Body of pancreas (tissue), 4 donors: ENCODE results near the gene F2RL2. TPM values are rescaled to one million over a fixed set of nuclear protein-coding genes. Genes with fewer than 3 reads are reported as not detected.

Source experiments
- ATAC-seq: fragments of 150-250 bp; one replicate; pipeline ENCODE4 v1.9.1; 2016
- DNase-seq, 4 donors: peaks; one replicate each; pipeline ENCODE4 v3.0.0-alpha.2; 2019
- H3K27ac ChIP-seq, 4 donors: fragments of 200-600 bp; sonication (generic); 1 replicate in 3 of 4; 2 replicates in 1 of 4; pipeline versions ENCODE4 v1.5.1 to v1.6.1; 2016 to 2019; ENCODE audit warnings: mild to moderate bottlenecking in 1 of 4, mixed read lengths in 1 of 4, moderate library complexity in 1 of 4
- H3K27me3 ChIP-seq, 2 donors: fragments of 200-600 bp; sonication (generic); one replicate each; pipeline ENCODE4 v1.6.0; 2016; ENCODE audit warnings: mild to moderate bottlenecking in 1 of 2
- H3K36me3 ChIP-seq, 2 donors: fragments of 200-600 bp; sonication (generic); replicated peaks in 1 of 2; 2 replicates each; pipeline ENCODE4 v1.5.1; 2016; ENCODE audit warnings: low read depth in 2 of 2; ENCODE audit not compliant: insufficient read depth in 1 of 2
- H3K4me1 ChIP-seq: fragments of 200-600 bp; sonication (generic); one replicate; pipeline ENCODE4 v1.6.0; 2016
- H3K4me3 ChIP-seq, 2 donors: fragments of 200-600 bp; sonication (generic); 1 replicate in 1 of 2; 2 replicates in 1 of 2; pipeline ENCODE4 v1.5.1; 2016 to 2019
- H3K9me3 ChIP-seq, 3 donors: fragments of 200-600 bp; sonication (generic); 1 replicate in 2 of 3; 2 replicates in 1 of 3; pipeline ENCODE4 v1.5.1; 2016
- CTCF ChIP-seq, 7 experiments: fragments of 450-650 bp in 4 of 7; fragments of 200-600 bp in 3 of 7; sonication (generic) in 3 of 7; IDR thresholded peaks; one replicate each; pipeline ENCODE4 v1.5.1; 2016 to 2019; ENCODE audit warnings: antibody characterized with exemption in 7 of 7
- POLR2A ChIP-seq, 3 donors: fragments of 450-650 bp; IDR thresholded peaks; one replicate each; pipeline ENCODE4 v1.6.1; 2016; ENCODE audit warnings: antibody characterized with exemption in 3 of 3, mild to moderate bottlenecking in 2 of 3
- WGBS, 2 donors: methylation state at CpG; one replicate each; pipeline ENCODE4 v1.1.5; 2017; 5-methylcytosine and 5-hydroxymethylcytosine counted together
- intact Hi-C: fragments of 100-400 bp; cut with DNase I; formaldehyde crosslinking; loops from one replicate; pipeline ENCODE4 v1.15.1; 2023
- total RNA-seq, 2 donors: library from RNA; depleted of rRNA; stranded (reverse); fragments of >200 nt; gene quantifications; one replicate each; pipeline ENCODE4 v1.1.0, GENCODE V29; 2016

F2RL2 gene
- total RNA-seq, 2 donors from 2014 or later: 0.78 TPM; not detected in 1

GRCh38 chr5:76634661-76635060 lies 11.5 kb upstream of the F2RL2 start:
- intact Hi-C loops: no loop called here
- TF ChIP-seq CTCF (IDR thresholded peaks at IDR 0.05) (no peak), POLR2A (IDR thresholded peaks at IDR 0.05) (no peak)
- Histone ChIP-seq H3K27ac (no peak overlapping the region), H3K4me3 (no peak overlapping the region), H3K36me3 (peaks cover 0 to 3% of the 10 kb centered on the region in 2 donors), H3K4me1 (no peaks in the 10 kb centered on the region), H3K9me3 (no peaks in the 10 kb centered on the region), H3K27me3 (no peaks in the 10 kb centered on the region)
- DNase-seq: no peak
- WGBS, 2 donors: 47 to 95% methylated on average over 4 of the region's 4 CpGs
- ATAC-seq: no peak

GRCh38 chr5:76626738-76627137 lies 3.5 kb upstream of the F2RL2 start:
- Histone ChIP-seq H3K36me3 (no peaks in the 10 kb centered on the region), H3K27me3 (no peaks in the 10 kb centered on the region), H3K9me3 (no peaks in the 10 kb centered on the region), H3K4me3 (no peak overlapping the region), H3K27ac (no peak overlapping the region), H3K4me1 (peaks cover 3% of the 10 kb centered on the region)
- no peak for ATAC-seq
- intact Hi-C loops: no loop called here
- 67 to 92% methylated on average over 6 of the region's 6 CpGs for WGBS, 2 donors
- no peak for TF ChIP-seq CTCF (IDR thresholded peaks at IDR 0.05)
- TF ChIP-seq POLR2A (IDR thresholded peaks at IDR 0.05): no peak
- DNase-seq: no peak

GRCh38 chr5:76625087-76625815 lies 2.0 kb upstream of the F2RL2 start:
- Histone ChIP-seq H3K27me3 (no peaks in the 10 kb centered on the region), H3K4me3 (no peak overlapping the region), H3K36me3 (no peaks in the 10 kb centered on the region), H3K9me3 (no peaks in the 10 kb centered on the region), H3K27ac (no peak overlapping the region), H3K4me1 (peaks cover 3% of the 10 kb centered on the region)
- intact Hi-C loops: no loop called here
- no peak for TF ChIP-seq POLR2A (IDR thresholded peaks at IDR 0.05)
- no peak for TF ChIP-seq CTCF (IDR thresholded peaks at IDR 0.05)
- ATAC-seq (no peak), DNase-seq (no peak)
- 62 to 74% methylated on average over 8 of the region's 8 CpGs for WGBS, 2 donors

- 87 to 96% methylated on average over 5 of the region's 5 CpGs for WGBS, 2 donors
- ATAC-seq: no peak
Observed at GRCh38 chr5:76622076-76622475, 1.1 kb downstream of the F2RL2 start.

More at GRCh38 chr5:76622076-76622475, 1.1 kb downstream of the F2RL2 start:
- no peaks in the 10 kb centered on the region for H3K36me3 ChIP-seq
- H3K27ac ChIP-seq: no peak overlapping the region
- H3K4me1 ChIP-seq: peaks cover 3% of the 10 kb centered on the region
- no peaks in the 10 kb centered on the region for H3K27me3 ChIP-seq
- no peak for TF ChIP-seq POLR2A (IDR thresholded peaks at IDR 0.05)
- no peak for TF ChIP-seq CTCF (IDR thresholded peaks at IDR 0.05)
- H3K9me3 ChIP-seq: no peaks in the 10 kb centered on the region
- DNase-seq: no peak
- no peak overlapping the region for H3K4me3 ChIP-seq
- intact Hi-C loops: no loop called here
